ENCODE measurements around the gene BBC3. TPM values are rescaled to one million over a fixed set of nuclear protein-coding genes. Genes with fewer than 3 reads are reported as not detected.

Gene BBC3
- polyA plus RNA-seq, 4 donors = 2.9 to 9.3 (median 4.3) TPM

DNA sequence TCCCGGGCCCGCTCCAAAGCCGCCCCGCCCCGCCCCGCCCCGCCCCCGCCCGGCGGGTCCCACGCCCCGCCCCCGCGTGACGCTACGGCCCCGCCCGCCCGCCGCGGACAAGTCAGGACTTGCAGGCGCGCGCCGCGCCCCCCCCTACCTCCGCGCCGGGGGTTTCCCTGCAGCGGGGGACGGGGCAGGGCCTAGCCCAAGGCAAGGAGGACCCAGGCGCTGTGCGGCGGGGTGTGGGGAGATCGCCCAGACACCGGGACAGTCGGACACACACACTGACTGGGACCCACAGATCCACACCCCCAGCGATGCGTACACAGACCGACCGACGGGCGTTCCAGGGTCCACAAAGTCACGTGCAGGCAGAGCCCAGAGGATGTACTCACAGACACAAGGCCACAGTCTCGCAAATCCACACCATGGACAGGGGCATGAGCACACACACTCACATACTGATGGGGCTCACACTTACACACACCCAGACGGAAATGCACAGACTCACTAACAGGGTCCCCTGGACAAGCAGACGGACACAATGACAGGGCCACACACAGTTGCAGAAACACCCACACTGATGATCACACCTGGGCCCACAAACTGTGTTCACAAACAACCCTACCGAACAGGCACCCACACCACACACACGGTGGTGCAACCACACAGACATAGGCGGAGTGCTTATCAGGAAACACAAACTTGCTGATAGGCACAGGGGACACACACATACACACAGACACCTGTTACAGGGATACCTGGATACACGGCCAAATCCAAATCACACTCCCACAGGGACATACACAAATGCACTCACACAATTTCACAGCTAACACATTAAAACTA is 436 bp upstream of the BBC3 start:
- Histone ChIP-seq H3K4me1 (ENCODE audit: control insufficient read depth in 3 of 3, insufficient read depth in 2 of 3, low read depth in 1 of 3, low read length in 2 of 3) (peaks cover 7 to 35% (median 7%) of the 10 kb centered on the region in 3 donors), H3K4me3 (ENCODE audit: low read depth in 1 of 3, low read length in 3 of 3) (peak overlapping the region; percentile 17 to 93 (median 51)), H3K36me3 (ENCODE audit: control insufficient read depth in 3 of 3, insufficient read depth in 2 of 3, low read depth in 1 of 3, low read length in 3 of 3) (no peaks in the 10 kb centered on the region), H3K27ac (ENCODE audit: low read depth in 1 of 3, low read length in 2 of 3) (peak overlapping the region; percentile 34 to 79 (median 70)), H3K27me3 (ENCODE audit: control insufficient read depth in 3 of 3, insufficient read depth in 3 of 3, low read length in 3 of 3) (peaks cover 0 to 28% (median 0%) of the 10 kb centered on the region in 3 donors), H3K9me3 (ENCODE audit: control insufficient read depth in 2 of 2, insufficient read depth in 1 of 2, low read depth in 1 of 2, low read length in 1 of 2) (no peaks in the 10 kb centered on the region)
- 2 to 4% (median 4%) methylated on average over 22 to 51 of the region's 51 CpGs for WGBS, 3 donors
- DNase-seq (peak; percentile 74 to 92), FAIRE-seq (no peak)

DNA sequence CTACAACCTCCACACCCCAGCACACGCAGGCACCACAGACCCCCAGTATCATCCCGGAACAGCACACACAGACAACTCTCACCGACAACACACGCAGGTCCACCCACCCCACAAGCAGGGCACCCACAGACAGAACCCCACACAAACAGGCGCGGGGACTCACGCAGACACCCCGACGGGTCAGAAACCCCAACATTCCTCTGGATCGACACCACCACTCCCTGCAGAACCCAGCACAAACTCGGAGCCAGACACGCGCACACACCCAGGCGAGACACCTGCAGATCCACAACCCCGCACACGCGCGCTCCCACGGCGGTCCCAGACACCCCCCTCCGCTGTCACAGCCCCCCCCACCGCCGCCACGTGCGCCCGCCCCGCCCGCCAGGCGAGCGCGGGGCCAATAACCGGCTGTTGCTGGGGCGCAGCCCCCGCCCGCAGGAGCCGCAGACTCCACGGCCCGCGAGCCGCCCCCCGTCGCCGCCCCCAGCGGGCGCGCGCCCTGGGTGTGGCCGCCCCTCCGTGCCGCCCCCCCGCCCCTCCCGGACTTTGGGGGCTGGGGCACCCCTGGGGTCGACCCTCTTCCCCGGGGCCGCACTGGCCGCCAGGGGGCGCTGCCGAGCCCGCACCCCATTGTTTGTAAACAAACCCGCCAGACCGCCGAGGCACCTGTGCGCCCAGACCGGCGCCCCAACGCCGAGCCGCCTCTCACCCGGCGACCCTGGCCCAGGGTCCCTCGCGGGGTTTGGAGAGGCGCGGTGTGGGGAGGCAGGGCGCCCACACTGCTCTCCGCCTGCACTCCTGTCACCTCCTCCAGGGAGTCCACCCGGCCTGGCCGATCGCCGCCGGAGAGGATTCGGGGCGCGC is 712 bp downstream of the BBC3 start:
- H3K27ac ChIP-seq (ENCODE audit: low read depth in 1 of 3, low read length in 2 of 3) = peak overlapping the region in 1 of 3 donors; percentile 74
- H3K4me3 ChIP-seq (ENCODE audit: low read depth in 1 of 3, low read length in 3 of 3) = peak overlapping the region; percentile 53 to 93 (median 77)
- H3K4me1 ChIP-seq (ENCODE audit: control insufficient read depth in 3 of 3, insufficient read depth in 2 of 3, low read depth in 1 of 3, low read length in 2 of 3) = peaks cover 7 to 40% (median 7%) of the 10 kb centered on the region in 3 donors
- 0 to 1% (median 1%) methylated on average over 23 to 84 of the region's 84 CpGs for WGBS, 3 donors
- peaks cover 0 to 24% (median 0%) of the 10 kb centered on the region in 3 donors for H3K27me3 ChIP-seq (ENCODE audit: control insufficient read depth in 3 of 3, insufficient read depth in 3 of 3, low read length in 3 of 3)
- DNase-seq (peak in 1 of 2 donors; percentile 79), FAIRE-seq (no peak)
- H3K9me3 ChIP-seq (ENCODE audit: control insufficient read depth in 2 of 2, insufficient read depth in 1 of 2, low read depth in 1 of 2, low read length in 1 of 2) = no peaks in the 10 kb centered on the region
- H3K36me3 ChIP-seq (ENCODE audit: control insufficient read depth in 3 of 3, insufficient read depth in 2 of 3, low read depth in 1 of 3, low read length in 3 of 3) = no peaks in the 10 kb centered on the region

DNA sequence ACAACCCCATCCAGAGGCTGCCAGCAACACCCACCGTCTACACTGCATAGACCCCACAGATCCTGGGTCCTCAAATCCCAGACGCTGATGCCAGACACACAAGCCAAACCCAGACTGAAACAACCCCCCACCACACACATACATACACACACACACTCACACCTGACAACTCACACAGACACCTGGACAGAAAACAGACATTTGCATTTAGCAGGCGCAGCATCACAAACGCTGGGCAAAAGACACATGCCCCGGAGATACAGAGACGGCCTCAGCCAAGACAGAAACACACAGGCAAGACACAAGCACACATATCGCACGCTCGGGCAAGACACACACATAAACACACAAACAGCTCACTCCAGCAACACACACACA is 1.3 kb downstream of the BBC3 start:
- Histone ChIP-seq H3K4me3 (ENCODE audit: low read depth in 1 of 3, low read length in 3 of 3) (peak overlapping the region; percentile 31 to 93 (median 77)), H3K36me3 (ENCODE audit: control insufficient read depth in 3 of 3, insufficient read depth in 2 of 3, low read depth in 1 of 3, low read length in 3 of 3) (no peaks in the 10 kb centered on the region), H3K27ac (ENCODE audit: low read depth in 1 of 3, low read length in 2 of 3) (peak overlapping the region in 1 of 3 donors; percentile 94), H3K9me3 (ENCODE audit: control insufficient read depth in 2 of 2, insufficient read depth in 1 of 2, low read depth in 1 of 2, low read length in 1 of 2) (no peaks in the 10 kb centered on the region), H3K4me1 (ENCODE audit: control insufficient read depth in 3 of 3, insufficient read depth in 2 of 3, low read depth in 1 of 3, low read length in 2 of 3) (peaks cover 7 to 40% (median 7%) of the 10 kb centered on the region in 3 donors), H3K27me3 (ENCODE audit: control insufficient read depth in 3 of 3, insufficient read depth in 3 of 3, low read length in 3 of 3) (peaks cover 0 to 24% (median 0%) of the 10 kb centered on the region in 3 donors)
- FAIRE-seq (no peak), DNase-seq (no peak)
- WGBS, 3 donors = 2 to 7% (median 4%) methylated on average over 9 of the region's 9 CpGs

DNA sequence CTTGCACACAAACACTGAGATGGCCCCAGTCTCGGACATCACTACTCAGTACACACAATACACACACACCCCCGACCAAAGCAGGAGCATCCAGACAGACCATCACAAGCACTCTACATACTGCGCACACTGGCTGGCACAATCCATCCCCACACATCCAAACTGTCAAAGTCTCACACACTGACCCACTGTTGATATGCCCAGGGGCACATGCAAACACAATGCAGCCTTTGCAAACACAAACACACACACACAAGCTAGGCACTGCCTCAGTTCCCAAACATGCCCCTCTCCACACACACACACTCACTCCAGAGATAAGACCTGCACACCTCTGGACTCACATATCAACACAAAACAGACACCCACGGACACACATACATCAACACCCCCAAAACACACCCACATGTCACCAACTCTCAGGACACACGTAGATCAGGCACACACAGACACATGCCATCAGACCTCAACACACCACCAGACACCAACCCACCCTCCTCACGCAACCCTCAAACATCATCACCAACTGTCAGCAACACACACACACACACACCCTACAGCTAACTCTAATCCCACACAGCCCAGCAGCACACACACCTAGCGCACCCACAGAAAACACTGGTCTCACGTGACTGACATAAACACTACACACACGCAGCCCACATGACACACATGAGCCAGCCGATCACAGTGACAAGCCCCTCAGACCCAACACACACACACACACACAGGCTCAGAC is 1.9 kb downstream of the BBC3 start:
- FAIRE-seq (no peak), DNase-seq (peak in 1 of 2 donors; percentile 51)
- H3K27me3 ChIP-seq (ENCODE audit: control insufficient read depth in 3 of 3, insufficient read depth in 3 of 3, low read length in 3 of 3) = peaks cover 0 to 24% (median 0%) of the 10 kb centered on the region in 3 donors
- WGBS, 3 donors = 12 to 28% (median 19%) methylated on average over 10 of the region's 10 CpGs
- peak overlapping the region in 2 of 3 donors; percentile 77 to 93 for H3K4me3 ChIP-seq (ENCODE audit: low read depth in 1 of 3, low read length in 3 of 3)
- peak overlapping the region in 1 of 3 donors; percentile 94 for H3K27ac ChIP-seq (ENCODE audit: low read depth in 1 of 3, low read length in 2 of 3)
- H3K9me3 ChIP-seq (ENCODE audit: control insufficient read depth in 2 of 2, insufficient read depth in 1 of 2, low read depth in 1 of 2, low read length in 1 of 2) = no peaks in the 10 kb centered on the region
- H3K36me3 ChIP-seq (ENCODE audit: control insufficient read depth in 3 of 3, insufficient read depth in 2 of 3, low read depth in 1 of 3, low read length in 3 of 3) = no peaks in the 10 kb centered on the region
- H3K4me1 ChIP-seq (ENCODE audit: control insufficient read depth in 3 of 3, insufficient read depth in 2 of 3, low read depth in 1 of 3, low read length in 2 of 3) = peaks cover 7 to 40% (median 7%) of the 10 kb centered on the region in 3 donors

DNA sequence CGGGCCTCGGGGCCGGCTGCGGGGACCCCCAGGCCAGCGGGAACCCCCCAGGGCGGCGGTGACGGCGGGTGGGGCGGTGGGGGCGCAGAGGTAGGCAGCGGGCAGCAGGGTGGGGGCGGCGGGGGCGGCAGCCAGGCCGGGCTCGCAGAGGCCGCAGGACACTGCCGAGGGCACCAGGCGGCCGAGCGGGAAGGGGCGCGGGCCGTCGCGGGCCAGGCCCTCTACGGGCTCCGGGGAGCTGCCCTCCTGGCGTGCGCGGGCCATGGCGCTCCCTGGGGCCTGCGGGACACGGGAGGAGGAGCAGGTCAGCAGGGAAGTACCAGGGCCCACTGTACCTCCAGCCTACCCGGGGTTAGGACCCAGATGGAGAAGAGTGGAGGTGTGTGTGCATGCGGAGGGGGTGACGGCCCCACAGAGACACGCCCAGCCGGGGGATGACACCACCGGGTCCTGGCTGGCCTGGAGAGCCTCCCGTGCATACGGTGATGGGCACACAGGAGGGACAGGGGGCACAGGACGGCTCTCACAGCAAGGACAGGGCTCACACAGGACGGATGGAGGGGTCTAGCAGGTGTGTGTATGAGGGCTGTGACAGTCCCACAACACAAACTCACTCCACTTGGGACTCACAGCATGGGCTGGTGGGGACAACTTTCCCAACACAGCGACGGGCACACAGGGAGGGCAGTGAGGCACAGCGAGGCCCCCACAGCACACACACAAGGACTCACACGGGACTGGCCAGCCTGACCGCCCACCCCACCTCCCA is 2.6 kb downstream of the BBC3 start:
- Histone ChIP-seq H3K9me3 (ENCODE audit: control insufficient read depth in 2 of 2, insufficient read depth in 1 of 2, low read depth in 1 of 2, low read length in 1 of 2) (no peaks in the 10 kb centered on the region), H3K36me3 (ENCODE audit: control insufficient read depth in 3 of 3, insufficient read depth in 2 of 3, low read depth in 1 of 3, low read length in 3 of 3) (no peaks in the 10 kb centered on the region), H3K27me3 (ENCODE audit: control insufficient read depth in 3 of 3, insufficient read depth in 3 of 3, low read length in 3 of 3) (peaks cover 0 to 24% (median 0%) of the 10 kb centered on the region in 3 donors), H3K4me3 (ENCODE audit: low read depth in 1 of 3, low read length in 3 of 3) (peak overlapping the region; percentile 22 to 93 (median 47)), H3K4me1 (ENCODE audit: control insufficient read depth in 3 of 3, insufficient read depth in 2 of 3, low read depth in 1 of 3, low read length in 2 of 3) (peaks cover 7 to 40% (median 7%) of the 10 kb centered on the region in 3 donors), H3K27ac (ENCODE audit: low read depth in 1 of 3, low read length in 2 of 3) (peak overlapping the region; percentile 10 to 94 (median 12))
- peak in 1 of 2 donors; percentile 71 for DNase-seq
- WGBS, 3 donors = 6 to 9% (median 6%) methylated on average over 21 to 50 of the region's 50 CpGs
- no peak for FAIRE-seq

DNA sequence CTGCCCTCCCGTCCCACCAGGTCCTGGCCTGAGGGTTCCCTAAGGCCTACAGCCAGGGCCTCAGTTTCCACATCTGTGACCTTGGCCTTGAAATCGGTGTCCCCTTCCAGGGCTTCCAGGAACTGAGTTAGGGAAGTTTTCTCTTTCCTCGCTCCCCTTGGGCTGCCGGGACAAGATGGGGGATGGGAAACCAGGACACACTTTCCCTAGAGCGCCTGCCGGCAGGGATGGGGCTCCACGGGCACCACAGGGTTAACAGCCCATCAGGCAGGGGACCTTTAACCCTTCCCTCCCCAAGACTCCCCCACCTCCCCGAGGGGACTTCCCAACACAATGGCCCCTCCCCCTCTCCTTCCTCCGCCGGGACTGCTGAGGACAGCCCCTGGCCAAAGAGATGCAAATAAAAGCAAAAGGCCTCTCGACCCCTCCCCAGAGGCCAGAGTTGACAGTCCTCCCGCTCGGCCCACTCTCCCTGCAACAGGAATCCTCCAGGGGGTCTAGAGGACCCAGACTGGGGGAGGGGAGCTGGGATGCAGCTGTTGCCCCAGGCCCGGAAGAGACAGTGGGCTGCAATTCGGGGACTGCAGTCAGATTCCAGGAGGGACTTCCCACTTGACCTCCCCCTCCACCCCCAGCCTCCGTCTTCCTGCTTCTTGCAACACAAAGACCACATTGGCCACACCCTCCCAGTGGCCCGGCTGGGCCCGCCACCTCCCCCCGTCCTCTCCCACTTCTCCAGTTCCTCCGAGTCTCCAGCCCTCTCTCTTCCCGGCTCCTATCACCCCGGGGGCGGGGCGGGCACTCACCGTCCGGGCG is 3.4 kb downstream of the BBC3 start:
- Histone ChIP-seq H3K36me3 (ENCODE audit: control insufficient read depth in 3 of 3, insufficient read depth in 2 of 3, low read depth in 1 of 3, low read length in 3 of 3) (no peaks in the 10 kb centered on the region), H3K4me3 (ENCODE audit: low read depth in 1 of 3, low read length in 3 of 3) (peak overlapping the region; percentile 29 to 93 (median 47)), H3K27ac (ENCODE audit: low read depth in 1 of 3, low read length in 2 of 3) (peak overlapping the region; percentile 73 to 94 (median 93)), H3K9me3 (ENCODE audit: control insufficient read depth in 2 of 2, insufficient read depth in 1 of 2, low read depth in 1 of 2, low read length in 1 of 2) (no peaks in the 10 kb centered on the region), H3K27me3 (ENCODE audit: control insufficient read depth in 3 of 3, insufficient read depth in 3 of 3, low read length in 3 of 3) (peaks cover 0 to 24% (median 0%) of the 10 kb centered on the region in 3 donors), H3K4me1 (ENCODE audit: control insufficient read depth in 3 of 3, insufficient read depth in 2 of 3, low read depth in 1 of 3, low read length in 2 of 3) (peaks cover 7 to 40% (median 7%) of the 10 kb centered on the region in 3 donors)
- DNase-seq (peak in 1 of 2 donors; percentile 79), FAIRE-seq (no peak)
- 3 to 10% (median 4%) methylated on average over 18 to 27 of the region's 27 CpGs for WGBS, 3 donors

Data from small intestine (tissue), 7 donors.